Breast epithelium (tissue), 3 donors: ENCODE results near the gene DEFB116.

Experiments used
- POLR2A ChIP-seq: fragments of 450-650 bp; IDR thresholded peaks from one replicate; pipeline ENCODE4 v1.6.1; 2016; ENCODE audit warnings: antibody characterized with exemption, mild to moderate bottlenecking, moderate library complexity
- POLR2AphosphoS5 ChIP-seq, 3 donors: sonication (generic); formaldehyde crosslinking; IDR thresholded peaks; one replicate each; pipeline ENCODE4 v1.6.1; 2017; ENCODE audit warnings: antibody characterized with exemption in 3 of 3
- TF ChIP-seq, protein P1 (sequence below), 3 donors: fragments of 450-650 bp; IDR thresholded peaks; one replicate each; pipeline ENCODE4 v1.5.1; 2016 to 2017; ENCODE audit warnings: antibody characterized with exemption in 3 of 3, mild to moderate bottlenecking in 3 of 3, moderate library complexity in 3 of 3

DNA sequence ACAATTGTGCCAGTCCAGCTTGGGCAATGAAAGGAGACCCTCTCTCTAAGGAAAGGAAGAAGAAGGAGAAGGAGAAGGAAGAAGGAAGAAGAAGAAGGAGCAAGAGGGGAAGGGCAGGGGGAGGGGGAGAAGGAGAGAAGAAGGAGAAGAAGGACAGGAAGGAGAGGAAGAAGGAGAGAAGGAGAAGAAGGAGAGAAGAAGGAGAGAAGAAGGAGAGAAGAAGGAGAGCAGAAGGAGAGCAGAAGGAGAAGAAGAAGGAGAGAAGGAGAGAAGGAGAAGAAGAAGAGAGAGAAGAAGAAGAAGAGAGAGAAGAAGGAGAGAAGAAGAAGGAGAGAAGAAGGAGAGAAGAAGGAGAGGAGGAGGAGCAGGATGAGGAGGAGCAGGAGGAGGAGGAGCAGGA lies 22.5 kb upstream of the DEFB116 start:
- TF ChIP-seq, protein P1, sequence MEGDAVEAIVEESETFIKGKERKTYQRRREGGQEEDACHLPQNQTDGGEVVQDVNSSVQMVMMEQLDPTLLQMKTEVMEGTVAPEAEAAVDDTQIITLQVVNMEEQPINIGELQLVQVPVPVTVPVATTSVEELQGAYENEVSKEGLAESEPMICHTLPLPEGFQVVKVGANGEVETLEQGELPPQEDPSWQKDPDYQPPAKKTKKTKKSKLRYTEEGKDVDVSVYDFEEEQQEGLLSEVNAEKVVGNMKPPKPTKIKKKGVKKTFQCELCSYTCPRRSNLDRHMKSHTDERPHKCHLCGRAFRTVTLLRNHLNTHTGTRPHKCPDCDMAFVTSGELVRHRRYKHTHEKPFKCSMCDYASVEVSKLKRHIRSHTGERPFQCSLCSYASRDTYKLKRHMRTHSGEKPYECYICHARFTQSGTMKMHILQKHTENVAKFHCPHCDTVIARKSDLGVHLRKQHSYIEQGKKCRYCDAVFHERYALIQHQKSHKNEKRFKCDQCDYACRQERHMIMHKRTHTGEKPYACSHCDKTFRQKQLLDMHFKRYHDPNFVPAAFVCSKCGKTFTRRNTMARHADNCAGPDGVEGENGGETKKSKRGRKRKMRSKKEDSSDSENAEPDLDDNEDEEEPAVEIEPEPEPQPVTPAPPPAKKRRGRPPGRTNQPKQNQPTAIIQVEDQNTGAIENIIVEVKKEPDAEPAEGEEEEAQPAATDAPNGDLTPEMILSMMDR (IDR thresholded peaks at IDR 0.05), result no peak
- TF ChIP-seq POLR2A, result no peak
- no peak for TF ChIP-seq POLR2AphosphoS5 (IDR thresholded peaks at IDR 0.05)
